GM12873 (cell line): ENCODE measurements around the gene IL31RA.

Experiments used
- TF ChIP-seq, protein P1 (sequence below): IDR thresholded peaks from 2 replicates; pipeline ENCODE4 v1.5.1; 2012; ENCODE audit warnings: low read depth, mild to moderate bottlenecking, moderate library complexity, low read length, control low read depth; ENCODE audit not compliant: insufficient read depth; ENCODE audit errors: missing control alignments

IL31RA gene

DNA sequence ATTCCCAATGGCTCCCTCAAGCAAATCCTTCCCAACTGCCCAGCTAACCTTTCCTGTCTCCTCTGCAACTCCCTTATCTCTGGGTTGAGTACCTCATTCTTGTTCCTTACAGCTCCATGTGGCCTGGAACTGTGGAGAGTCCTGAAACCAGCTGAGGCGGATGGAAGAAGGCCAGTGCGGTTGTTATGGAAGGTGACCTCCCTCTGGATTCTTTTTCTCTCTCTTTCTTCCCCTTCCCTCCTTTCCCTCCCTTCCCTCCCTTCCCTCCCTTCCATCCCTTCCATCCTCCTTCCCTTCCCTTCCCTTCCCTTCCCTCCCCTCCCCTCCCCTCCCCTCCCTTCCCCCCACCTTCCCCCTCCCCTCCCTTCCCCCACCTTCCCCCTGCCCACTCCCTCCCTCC lies 45.1 kb downstream of the IL31RA start:
- TF ChIP-seq, protein P1, sequence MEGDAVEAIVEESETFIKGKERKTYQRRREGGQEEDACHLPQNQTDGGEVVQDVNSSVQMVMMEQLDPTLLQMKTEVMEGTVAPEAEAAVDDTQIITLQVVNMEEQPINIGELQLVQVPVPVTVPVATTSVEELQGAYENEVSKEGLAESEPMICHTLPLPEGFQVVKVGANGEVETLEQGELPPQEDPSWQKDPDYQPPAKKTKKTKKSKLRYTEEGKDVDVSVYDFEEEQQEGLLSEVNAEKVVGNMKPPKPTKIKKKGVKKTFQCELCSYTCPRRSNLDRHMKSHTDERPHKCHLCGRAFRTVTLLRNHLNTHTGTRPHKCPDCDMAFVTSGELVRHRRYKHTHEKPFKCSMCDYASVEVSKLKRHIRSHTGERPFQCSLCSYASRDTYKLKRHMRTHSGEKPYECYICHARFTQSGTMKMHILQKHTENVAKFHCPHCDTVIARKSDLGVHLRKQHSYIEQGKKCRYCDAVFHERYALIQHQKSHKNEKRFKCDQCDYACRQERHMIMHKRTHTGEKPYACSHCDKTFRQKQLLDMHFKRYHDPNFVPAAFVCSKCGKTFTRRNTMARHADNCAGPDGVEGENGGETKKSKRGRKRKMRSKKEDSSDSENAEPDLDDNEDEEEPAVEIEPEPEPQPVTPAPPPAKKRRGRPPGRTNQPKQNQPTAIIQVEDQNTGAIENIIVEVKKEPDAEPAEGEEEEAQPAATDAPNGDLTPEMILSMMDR, result no peak

DNA sequence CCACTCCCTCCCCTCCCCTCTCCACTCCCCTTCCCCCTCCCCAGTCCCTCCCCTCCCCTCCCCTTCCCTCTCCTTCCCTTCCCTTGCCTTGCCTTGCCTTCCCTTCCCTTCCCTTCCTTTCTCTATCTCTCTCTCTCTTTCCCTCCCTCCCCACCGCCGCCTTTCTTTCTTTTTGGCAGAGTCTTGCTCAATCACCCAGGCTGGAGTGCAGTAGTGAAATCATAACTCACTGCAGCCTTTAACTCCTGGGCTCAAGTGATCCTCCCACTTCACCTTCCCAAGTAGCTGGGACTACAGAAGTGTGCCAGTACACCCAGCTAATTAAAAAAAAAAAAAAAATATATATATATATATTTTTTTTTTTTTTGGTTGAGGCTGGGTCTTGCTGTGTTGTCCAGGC lies 45.5 kb downstream of the IL31RA start:
- TF ChIP-seq, protein P1, result no peak

DNA sequence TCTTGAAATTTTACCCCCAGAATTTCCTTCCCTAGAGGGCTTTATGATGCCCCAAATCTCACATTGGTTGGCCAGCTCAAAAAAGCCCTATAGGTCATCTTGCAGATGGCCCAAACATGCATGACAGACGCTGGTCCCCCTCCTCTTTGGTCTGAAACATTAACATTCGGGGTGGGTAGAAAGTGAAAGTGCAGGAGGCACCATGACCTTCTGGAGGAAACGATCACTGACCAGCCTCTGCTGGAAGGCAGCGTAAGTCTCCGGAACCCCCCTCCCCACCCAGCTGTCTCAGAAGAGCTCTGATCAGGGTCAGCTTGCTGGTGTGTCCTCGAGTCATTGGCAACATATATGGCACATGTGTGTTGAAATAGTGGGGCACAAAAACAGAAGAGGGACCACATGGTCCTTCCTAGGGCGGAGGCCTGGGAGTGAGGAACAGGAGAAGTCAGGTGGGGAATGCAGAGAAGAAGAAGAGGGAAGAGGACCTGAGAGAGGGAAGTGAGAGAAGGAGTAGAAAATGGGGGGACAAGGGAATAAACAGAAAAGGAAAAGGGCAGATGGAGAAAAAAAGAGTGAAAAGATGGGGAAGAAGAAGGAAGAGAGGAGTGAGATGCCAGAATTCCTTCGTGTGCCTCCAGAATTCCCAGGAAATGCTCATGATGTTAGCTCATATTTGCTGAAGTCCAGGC lies 46.2 kb downstream of the IL31RA start:
- TF ChIP-seq, protein P1, result no peak

DNA sequence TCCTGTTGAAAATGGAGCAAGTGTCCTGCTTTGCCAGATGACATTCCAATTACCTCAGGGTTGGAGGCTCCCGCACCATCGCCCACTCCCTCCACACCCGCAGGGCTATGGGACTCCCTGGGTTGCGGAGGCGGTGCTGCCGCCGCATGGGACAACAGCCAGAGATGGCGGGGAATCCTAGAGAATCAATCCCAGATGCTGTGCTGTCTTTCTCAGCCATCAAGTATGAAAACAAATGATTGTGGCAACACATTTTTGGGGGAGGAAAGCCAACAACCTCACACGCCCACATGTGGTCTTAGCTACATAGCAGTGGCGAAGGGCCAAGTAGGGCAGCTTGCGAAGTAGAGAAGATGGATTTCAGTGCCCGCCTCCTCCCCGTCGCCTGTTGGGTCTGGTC lies 46.7 kb downstream of the IL31RA start:
- TF ChIP-seq, protein P1, result no peak

DNA sequence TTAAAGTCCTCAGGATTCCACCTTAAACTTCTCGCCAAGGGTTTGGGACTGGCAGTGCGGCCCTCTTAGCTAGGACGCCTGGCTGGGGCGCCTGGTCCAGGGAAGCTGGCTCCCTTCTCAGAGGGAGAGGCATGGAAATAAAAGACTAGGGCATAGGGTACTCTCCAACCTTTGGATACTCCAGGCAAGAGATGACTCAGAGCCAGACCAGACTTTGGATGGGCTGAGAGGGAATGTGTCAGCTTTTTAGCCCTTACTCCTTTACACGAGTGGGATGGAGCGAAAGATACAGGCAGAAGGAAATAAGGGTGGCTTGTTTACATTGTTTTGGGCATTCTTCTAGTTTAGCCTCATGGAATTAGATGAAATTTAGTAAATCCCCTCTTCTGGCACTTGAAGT lies 48.2 kb downstream of the IL31RA start:
- TF ChIP-seq, protein P1, result no peak

DNA sequence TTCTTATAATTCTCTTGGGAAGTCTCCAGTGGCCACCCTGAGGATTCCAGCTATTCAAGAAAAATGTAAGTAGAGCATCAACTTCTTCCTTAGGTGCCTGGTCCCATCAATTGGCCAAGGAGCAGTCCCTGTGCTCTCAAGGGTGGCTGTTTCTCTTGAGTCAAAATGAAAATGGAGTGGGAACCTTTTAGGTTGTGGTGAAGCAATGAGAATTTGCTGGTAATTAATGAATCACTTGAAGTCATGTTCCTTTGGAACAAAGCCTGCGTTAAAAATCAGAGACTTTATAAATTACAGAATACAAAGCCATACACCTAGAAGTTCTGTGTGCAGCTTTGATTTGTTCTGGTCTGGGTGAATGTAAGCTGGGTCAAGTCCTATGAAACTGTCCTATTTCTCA lies 48.9 kb downstream of the IL31RA start:
- TF ChIP-seq, protein P1, result no peak

DNA sequence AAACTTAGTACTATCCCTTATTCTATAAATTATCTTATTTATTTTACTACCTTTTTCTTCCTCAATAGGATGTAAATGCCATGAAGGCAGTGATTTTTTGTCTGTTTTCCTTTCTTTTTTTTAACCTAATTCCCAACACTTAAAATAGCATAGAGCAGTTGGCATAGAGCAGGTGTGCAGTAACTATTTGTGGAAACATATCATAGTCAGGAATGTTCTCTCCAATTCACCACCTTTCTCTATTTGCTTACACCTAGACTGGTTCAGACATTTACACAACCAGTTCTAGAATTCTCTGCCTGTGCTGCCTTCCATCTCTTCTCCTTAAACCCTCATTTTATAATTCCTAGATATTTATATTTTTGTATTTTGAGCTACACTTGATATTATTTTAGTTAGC lies 49.6 kb downstream of the IL31RA start:
- TF ChIP-seq, protein P1, result no peak
